ENCODE measurements around the gene ATP11A.
"Not testable (repeated sequence)": the region's sequence is repeated elsewhere in the genome, so short reads cannot be mapped to it uniquely, and the experiment has no call there.

The ATP11A gene

GRCh38 chr13:112693831-112694497 is 4.1 kb downstream of the ATP11A start:
- no peak for DNase-seq

GRCh38 chr13:112695121-112695520 is 5.3 kb downstream of the ATP11A start:
- no peak for DNase-seq

- DNase-seq, result no peak
Observed at GRCh38 chr13:112696001-112696868, 6.4 kb downstream of the ATP11A start.

GRCh38 chr13:112696869-112697465 is 7.1 kb downstream of the ATP11A start:
- DNase-seq, result no peak

- no peak for DNase-seq
Observed at GRCh38 chr13:112697756-112698655, 8.2 kb downstream of the ATP11A start.

GRCh38 chr13:112699322-112699918 is 9.6 kb downstream of the ATP11A start:
- DNase-seq, result no peak

- no peak for DNase-seq
Observed at GRCh38 chr13:112700291-112701060, 10.6 kb downstream of the ATP11A start.

GRCh38 chr13:112702341-112702985 is 12.6 kb downstream of the ATP11A start:
- no peak for DNase-seq

GRCh38 chr13:112702986-112703379 is 13.1 kb downstream of the ATP11A start:
- no peak for DNase-seq

GRCh38 chr13:112703449-112704284 is 13.8 kb downstream of the ATP11A start:
- no peak for DNase-seq

- DNase-seq, result no peak
Observed at GRCh38 chr13:112704308-112705145, 14.7 kb downstream of the ATP11A start.

GRCh38 chr13:112705286-112705685 is 15.4 kb downstream of the ATP11A start:
- no peak for DNase-seq

GRCh38 chr13:112706171-112706570 is 16.3 kb downstream of the ATP11A start:
- DNase-seq, result no peak

GRCh38 chr13:112708560-112709240 is 18.9 kb downstream of the ATP11A start:
- DNase-seq, result no peak

- not testable (repeated sequence) for DNase-seq
Observed at GRCh38 chr13:112709316-112709715, 19.5 kb downstream of the ATP11A start.

GRCh38 chr13:112709825-112710783 is 20.3 kb downstream of the ATP11A start:
- no peak for DNase-seq

- no peak for DNase-seq
Observed at GRCh38 chr13:112710855-112711527, 21.2 kb downstream of the ATP11A start.

Data from NCI-H187 (cell line).